Left kidney (tissue), 2 donors: Measurements from ENCODE around the gene STK39. TPM values are rescaled to one million over a fixed set of nuclear protein-coding genes. Genes with fewer than 3 reads are reported as not detected.

ENCODE experiments used
- DNase-seq: peaks from one replicate; pipeline ENCODE4 v3.0.0-alpha.2; 2013
- polyA plus RNA-seq: library from polyadenylated mRNA; unstranded; fragments of 120-200 nt; gene quantifications from one replicate; pipeline ENCODE4 v1.2.1, GENCODE V29; 2013; ENCODE audit not compliant: insufficient read length

The STK39 gene
- polyA plus RNA-seq, 1 donor = 37.7 TPM

- DNase-seq = no peak
These were observed 37.0 kb downstream of the STK39 start for GRCh38 chr2:168210216-168210894.

GRCh38 chr2:168208652-168209051 lies 38.7 kb downstream of the STK39 start:
- no peak for DNase-seq

- DNase-seq = no peak
These were observed 39.5 kb downstream of the STK39 start for GRCh38 chr2:168207851-168208250.

GRCh38 chr2:168203762-168204693 lies 43.4 kb downstream of the STK39 start:
- no peak for DNase-seq

GRCh38 chr2:168201584-168202116 lies 45.7 kb downstream of the STK39 start:
- DNase-seq = no peak

- DNase-seq = peak; percentile 39
These were observed 46.3 kb downstream of the STK39 start for GRCh38 chr2:168200930-168201583.

- DNase-seq = no peak
These were observed 48.8 kb downstream of the STK39 start for GRCh38 chr2:168198476-168199207.

GRCh38 chr2:168196764-168197180 lies 50.6 kb downstream of the STK39 start:
- no peak for DNase-seq

- DNase-seq = no peak
These were observed 52.4 kb downstream of the STK39 start for GRCh38 chr2:168194784-168195522.

- DNase-seq = no peak
These were observed 54.4 kb downstream of the STK39 start for GRCh38 chr2:168192839-168193616.

- DNase-seq = no peak
These were observed 55.2 kb downstream of the STK39 start for GRCh38 chr2:168191955-168192785.

GRCh38 chr2:168190590-168191336 lies 56.6 kb downstream of the STK39 start:
- DNase-seq = no peak

GRCh38 chr2:168189835-168190569 lies 57.4 kb downstream of the STK39 start:
- DNase-seq = no peak

GRCh38 chr2:168188002-168188401 lies 59.4 kb downstream of the STK39 start:
- DNase-seq = no peak

GRCh38 chr2:168186452-168186851 lies 60.9 kb downstream of the STK39 start:
- DNase-seq = no peak

GRCh38 chr2:168185583-168186274 lies 61.7 kb downstream of the STK39 start:
- DNase-seq = no peak
